MM.1S (cell line): ENCODE data around the gene CFAP20.

Experiments used
- DNase-seq: peaks from one replicate; pipeline ENCODE4 v3.0.0-alpha.2; 2015
- H2AFZ ChIP-seq: fragments of 300-600 bp; sonication (generic); 2 replicates; pipeline ENCODE4 v1.6.0; 2016; ENCODE audit warnings: antibody characterized with exemption, low read length
- H3F3A ChIP-seq: fragments of 300-600 bp; sonication (generic); 2 replicates; pipeline ENCODE4 v1.6.1; 2016; ENCODE audit warnings: mild to moderate bottlenecking, antibody characterized with exemption, low read length, moderate library complexity, mixed read lengths; ENCODE audit not compliant: insufficient read depth
- H3K27ac ChIP-seq: fragments of 300-600 bp; sonication (generic); 2 replicates; pipeline ENCODE4 v1.5.1; 2016; ENCODE audit warnings: mild to moderate bottlenecking, low read length
- H3K27me3 ChIP-seq: fragments of 300-600 bp; sonication (generic); replicated peaks from 2 replicates; pipeline ENCODE4 v1.6.0; 2016; ENCODE audit warnings: low read length; ENCODE audit not compliant: insufficient read depth
- H3K36me3 ChIP-seq: fragments of 300-600 bp; sonication (generic); replicated peaks from 2 replicates; pipeline ENCODE4 v1.6.1; 2016; ENCODE audit warnings: mild to moderate bottlenecking, low read length, mixed read lengths; ENCODE audit not compliant: insufficient read depth
- H3K4me1 ChIP-seq: fragments of 300-600 bp; sonication (generic); 2 replicates; pipeline ENCODE4 v1.6.1; 2016; ENCODE audit warnings: low read length, mixed read lengths
- H3K4me2 ChIP-seq: fragments of 300-600 bp; sonication (generic); 2 replicates; pipeline ENCODE4 v1.6.0; 2016; ENCODE audit warnings: low read depth, low read length
- H3K4me3 ChIP-seq: fragments of 300-600 bp; sonication (generic); 2 replicates; pipeline ENCODE4 v1.5.1; 2016; ENCODE audit warnings: low read length, mixed read lengths
- H3K79me2 ChIP-seq: fragments of 300-600 bp; sonication (generic); 2 replicates; pipeline ENCODE4 v1.6.1; 2016; ENCODE audit warnings: mixed run types, low read length, mixed read lengths
- H3K9ac ChIP-seq: fragments of 300-600 bp; sonication (generic); 2 replicates; pipeline ENCODE4 v1.6.1; 2016; ENCODE audit warnings: low read length, mixed read lengths
- H3K9me2 ChIP-seq: fragments of 300-600 bp; sonication (generic); replicated peaks from 2 replicates; pipeline ENCODE4 v1.6.1; 2016; ENCODE audit warnings: mild to moderate bottlenecking, low read length, mixed read lengths; ENCODE audit not compliant: insufficient read depth
- H3K9me3 ChIP-seq: fragments of 300-600 bp; sonication (generic); replicated peaks from 2 replicates; pipeline ENCODE4 v1.6.1; 2016; ENCODE audit warnings: mild to moderate bottlenecking, low read length, mixed read lengths; ENCODE audit not compliant: insufficient read depth
- H4K20me1 ChIP-seq: fragments of 300-600 bp; sonication (generic); 2 replicates; pipeline ENCODE4 v1.6.1; 2016; ENCODE audit warnings: mild to moderate bottlenecking, low read length, moderate library complexity, mixed read lengths; ENCODE audit not compliant: insufficient read depth
- EZH2 ChIP-seq: fragments of 300-600 bp; sonication (generic); optimal IDR thresholded peaks from 2 replicates; pipeline ENCODE3; 2017; ENCODE audit warnings: low read depth, mild to moderate bottlenecking, antibody characterized with exemption, low read length, mixed read lengths
- EZH2phosphoT487 ChIP-seq: fragments of 300-600 bp; sonication (generic); IDR thresholded peaks from 2 replicates; pipeline ENCODE4 v1.6.1; 2018; ENCODE audit warnings: antibody characterized with exemption, low read length
- TF ChIP-seq, protein P1 (sequence below): fragments of 300-600 bp; sonication (generic); IDR thresholded peaks from 2 replicates; pipeline ENCODE4 v1.5.1; 2016; ENCODE audit warnings: antibody characterized with exemption, low read length, mixed read lengths

CFAP20 gene

DNA sequence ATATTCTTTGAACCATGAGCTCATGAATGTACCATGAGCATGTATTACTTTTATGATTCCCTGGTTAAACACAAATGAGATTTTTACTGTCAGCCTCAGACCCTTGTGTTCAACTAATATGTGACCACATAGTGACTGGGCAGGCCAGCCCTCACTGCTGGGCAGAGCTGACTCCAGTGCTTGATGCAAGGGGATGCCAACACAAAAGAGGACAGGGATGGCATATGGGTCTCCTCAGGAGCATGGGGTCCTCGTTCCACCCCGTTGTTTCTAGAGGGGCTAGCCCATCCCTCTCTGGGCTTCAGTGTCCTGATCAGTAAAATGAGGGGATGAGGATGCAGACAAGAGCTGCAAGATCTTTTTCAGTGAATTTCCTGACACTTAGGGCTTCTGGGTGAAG, 19.3 kb downstream of the CFAP20 start:
- Histone ChIP-seq H3K9me3 (no peaks in the 10 kb centered on the region), H3K36me3 (0 out of 2 replicates have a peak, but pooled peaks cover 2% of the 10 kb centered on the region), H3K4me2 (no peak overlapping the region), H3F3A (no peaks in the 10 kb centered on the region), H3K27me3 (no peaks in the 10 kb centered on the region), H3K4me1 (no peaks in the 10 kb centered on the region), H3K79me2 (no peaks in the 10 kb centered on the region), H3K9me2 (no peaks in the 10 kb centered on the region), H4K20me1 (no peaks in the 10 kb centered on the region), H3K9ac (no peak overlapping the region), H3K27ac (no peak overlapping the region), H2AFZ (no peak overlapping the region), H3K4me3 (no peak overlapping the region)
- no peak for DNase-seq
- no peak for TF ChIP-seq EZH2
- TF ChIP-seq, protein P1, sequence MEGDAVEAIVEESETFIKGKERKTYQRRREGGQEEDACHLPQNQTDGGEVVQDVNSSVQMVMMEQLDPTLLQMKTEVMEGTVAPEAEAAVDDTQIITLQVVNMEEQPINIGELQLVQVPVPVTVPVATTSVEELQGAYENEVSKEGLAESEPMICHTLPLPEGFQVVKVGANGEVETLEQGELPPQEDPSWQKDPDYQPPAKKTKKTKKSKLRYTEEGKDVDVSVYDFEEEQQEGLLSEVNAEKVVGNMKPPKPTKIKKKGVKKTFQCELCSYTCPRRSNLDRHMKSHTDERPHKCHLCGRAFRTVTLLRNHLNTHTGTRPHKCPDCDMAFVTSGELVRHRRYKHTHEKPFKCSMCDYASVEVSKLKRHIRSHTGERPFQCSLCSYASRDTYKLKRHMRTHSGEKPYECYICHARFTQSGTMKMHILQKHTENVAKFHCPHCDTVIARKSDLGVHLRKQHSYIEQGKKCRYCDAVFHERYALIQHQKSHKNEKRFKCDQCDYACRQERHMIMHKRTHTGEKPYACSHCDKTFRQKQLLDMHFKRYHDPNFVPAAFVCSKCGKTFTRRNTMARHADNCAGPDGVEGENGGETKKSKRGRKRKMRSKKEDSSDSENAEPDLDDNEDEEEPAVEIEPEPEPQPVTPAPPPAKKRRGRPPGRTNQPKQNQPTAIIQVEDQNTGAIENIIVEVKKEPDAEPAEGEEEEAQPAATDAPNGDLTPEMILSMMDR = no peak
- TF ChIP-seq EZH2phosphoT487 = no peak

DNA sequence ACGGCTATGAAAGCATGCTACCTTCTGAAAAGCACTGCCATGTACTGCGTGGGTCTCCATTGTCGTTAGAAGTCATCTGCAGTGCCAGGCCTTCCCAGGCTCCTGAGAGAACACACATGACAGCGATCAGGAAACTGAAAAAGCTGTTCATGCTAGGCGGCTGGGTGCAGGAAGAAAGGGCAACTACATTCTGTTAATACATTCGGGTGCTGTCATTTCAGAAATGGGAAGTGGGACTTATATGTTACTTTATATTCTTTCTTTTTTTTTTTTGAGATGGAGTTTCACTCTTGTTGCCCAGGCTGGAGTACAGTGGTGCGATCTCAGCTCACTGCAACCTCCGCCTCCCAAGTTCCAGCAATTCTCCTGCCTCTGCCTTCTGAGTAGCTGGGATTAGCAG, 19.9 kb downstream of the CFAP20 start:
- Histone ChIP-seq H3K9me3 (no peaks in the 10 kb centered on the region), H3K9me2 (no peaks in the 10 kb centered on the region), H4K20me1 (no peaks in the 10 kb centered on the region), H3K9ac (no peak overlapping the region), H3K4me1 (no peaks in the 10 kb centered on the region), H3K27me3 (no peaks in the 10 kb centered on the region), H2AFZ (no peak overlapping the region), H3F3A (no peaks in the 10 kb centered on the region), H3K4me2 (no peak overlapping the region), H3K27ac (no peak overlapping the region), H3K36me3 (no peaks in the 10 kb centered on the region), H3K4me3 (no peak overlapping the region), H3K79me2 (no peaks in the 10 kb centered on the region)
- no peak for DNase-seq
- TF ChIP-seq EZH2phosphoT487 (no peak), EZH2 (no peak)
- TF ChIP-seq, protein P1 = no peak

DNA sequence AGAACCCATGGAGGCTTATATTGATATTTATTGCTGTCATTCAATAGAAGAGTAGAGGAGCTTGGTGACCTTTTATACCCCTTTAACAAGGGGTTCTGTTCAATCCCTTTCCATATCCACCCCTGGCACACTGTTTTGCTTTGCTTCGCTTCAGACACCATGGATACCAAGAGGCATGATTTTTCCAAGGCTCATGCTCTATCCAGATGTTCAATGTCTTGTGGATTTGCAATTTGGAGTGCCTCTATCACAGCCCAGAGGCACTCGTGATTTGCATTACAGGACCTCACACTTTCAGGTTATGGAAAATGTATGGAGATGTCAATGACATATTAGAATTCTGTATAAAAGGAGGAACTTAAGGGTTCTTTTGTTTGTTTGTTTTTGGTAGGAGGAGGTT, 21.5 kb downstream of the CFAP20 start:
- Histone ChIP-seq H3F3A (no peaks in the 10 kb centered on the region), H3K9ac (no peak overlapping the region), H3K4me1 (no peaks in the 10 kb centered on the region), H4K20me1 (no peaks in the 10 kb centered on the region), H2AFZ (no peak overlapping the region), H3K36me3 (no peaks in the 10 kb centered on the region), H3K4me3 (no peak overlapping the region), H3K27me3 (no peaks in the 10 kb centered on the region), H3K4me2 (no peak overlapping the region), H3K27ac (no peak overlapping the region), H3K79me2 (no peaks in the 10 kb centered on the region), H3K9me2 (no peaks in the 10 kb centered on the region), H3K9me3 (no peaks in the 10 kb centered on the region)
- TF ChIP-seq, protein P1 = no peak
- TF ChIP-seq EZH2 = no peak
- no peak for TF ChIP-seq EZH2phosphoT487
- no peak for DNase-seq
